DOHH2 (cell line): ENCODE results near the gene HLA-A.

Source experiments
- H3F3A ChIP-seq: fragments of 200-600 bp; sonication (generic), shearing (Covaris generic); 2 replicates; pipeline ENCODE4 v1.6.0; 2016; ENCODE audit warnings: antibody characterized with exemption, mild to moderate bottlenecking; ENCODE audit not compliant: control insufficient read depth, insufficient read depth
- H3K27ac ChIP-seq: fragments of 200-600 bp; sonication (generic); 2 replicates; pipeline ENCODE4 v1.5.1; 2014; ENCODE audit warnings: low read depth, mild to moderate bottlenecking, low read length, moderate library complexity
- H3K27me3 ChIP-seq: fragments of 200-600 bp; sonication (generic); 2 replicates; pipeline ENCODE4 v1.6.1; 2014; ENCODE audit warnings: mild to moderate bottlenecking, low read length, mixed read lengths; ENCODE audit not compliant: control insufficient read depth
- H3K36me3 ChIP-seq: fragments of 200-600 bp; sonication (generic); 2 replicates; pipeline ENCODE4 v1.6.1; 2014; ENCODE audit warnings: mild to moderate bottlenecking, low read length, moderate library complexity, mixed read lengths; ENCODE audit not compliant: control insufficient read depth
- H3K4me1 ChIP-seq: fragments of 200-600 bp; sonication (generic); 2 replicates; pipeline ENCODE4 v1.6.1; 2014; ENCODE audit warnings: mild to moderate bottlenecking, low read length, mixed read lengths; ENCODE audit not compliant: control insufficient read depth
- H3K4me2 ChIP-seq: fragments of 200-600 bp; sonication (generic); 2 replicates; pipeline ENCODE4 v1.6.0; 2014; ENCODE audit warnings: mild to moderate bottlenecking, low read length, moderate library complexity
- H3K4me3 ChIP-seq: fragments of 200-600 bp; sonication (generic); 2 replicates; pipeline ENCODE4 v1.5.1; 2014; ENCODE audit warnings: mild to moderate bottlenecking, low read length, mixed read lengths
- H3K79me2 ChIP-seq: fragments of 200-600 bp; sonication (generic); 2 replicates; pipeline ENCODE4 v1.6.1; 2014; ENCODE audit warnings: mild to moderate bottlenecking, low read length, mixed read lengths; ENCODE audit not compliant: control insufficient read depth
- H3K9me2 ChIP-seq: fragments of 200-600 bp; sonication (generic); replicated peaks from 2 replicates; pipeline ENCODE4 v1.6.1; 2014; ENCODE audit warnings: mild to moderate bottlenecking, low read length, mixed read lengths; ENCODE audit not compliant: control insufficient read depth
- H3K9me3 ChIP-seq: fragments of 200-600 bp; sonication (generic); 2 replicates; pipeline ENCODE4 v1.6.1; 2014; ENCODE audit warnings: antibody characterized with exemption, low read length, mixed read lengths; ENCODE audit not compliant: control insufficient read depth, insufficient read depth
- H4K20me1 ChIP-seq: fragments of 200-600 bp; sonication (generic); 2 replicates; pipeline ENCODE4 v1.6.0; 2014; ENCODE audit warnings: low read depth, mild to moderate bottlenecking, antibody characterized with exemption, low read length, moderate library complexity; ENCODE audit not compliant: control insufficient read depth, insufficient read depth
- CTCF ChIP-seq: fragments of 200-600 bp; sonication (generic); IDR thresholded peaks from one replicate; pipeline ENCODE4 v1.5.1; 2014; ENCODE audit warnings: antibody characterized with exemption, mild to moderate bottlenecking, low read depth, low read length; ENCODE audit not compliant: poor library complexity, severe bottlenecking
- EZH2phosphoT487 ChIP-seq: fragments of 200-600 bp; sonication (generic); IDR thresholded peaks from 2 replicates; pipeline ENCODE4 v1.6.1; 2017; ENCODE audit warnings: borderline replicate concordance, mild to moderate bottlenecking, antibody characterized with exemption, low read length, moderate library complexity, mixed read lengths

Gene HLA-A

DNA sequence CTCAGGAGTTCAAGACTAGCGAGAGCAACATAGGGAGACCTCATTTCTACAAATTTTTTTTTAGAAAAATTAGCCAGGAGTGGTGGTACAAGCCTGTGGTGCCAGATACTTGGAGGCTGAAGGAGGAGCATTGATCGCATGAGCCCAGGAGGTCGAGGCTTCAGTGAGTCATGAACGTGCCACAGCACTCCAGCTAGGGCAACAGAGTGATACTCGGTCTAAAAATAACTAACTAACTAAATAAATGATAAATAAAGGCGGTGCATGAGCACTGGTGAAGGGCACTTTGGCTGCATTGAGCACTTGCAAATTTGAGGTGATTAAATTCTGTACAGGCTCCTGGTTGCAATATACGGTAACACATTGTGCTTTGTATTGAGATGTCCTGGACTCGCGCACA lies 13.5 kb downstream of the HLA-A start:
- Histone ChIP-seq H3K4me3 (no peak overlapping the region), H3K9me3 (no peaks in the 10 kb centered on the region), H3K4me2 (no peak overlapping the region), H3K4me1 (peaks cover 8% of the 10 kb centered on the region), H3K9me2 (no peaks in the 10 kb centered on the region), H3K79me2 (no peaks in the 10 kb centered on the region), H3K36me3 (no peaks in the 10 kb centered on the region), H3K27ac (no peak overlapping the region), H4K20me1 (no peaks in the 10 kb centered on the region), H3F3A (no peaks in the 10 kb centered on the region), H3K27me3 (no peaks in the 10 kb centered on the region)
- TF ChIP-seq CTCF = no peak
- no peak for TF ChIP-seq EZH2phosphoT487

- Histone ChIP-seq H3K9me2 (no peaks in the 10 kb centered on the region), H3K4me2 (no peak overlapping the region), H3F3A (no peaks in the 10 kb centered on the region), H3K27me3 (no peaks in the 10 kb centered on the region), H3K9me3 (no peaks in the 10 kb centered on the region), H4K20me1 (no peaks in the 10 kb centered on the region), H3K79me2 (no peaks in the 10 kb centered on the region), H3K4me3 (no peak overlapping the region), H3K27ac (no peak overlapping the region), H3K4me1 (peaks cover 8% of the 10 kb centered on the region), H3K36me3 (no peaks in the 10 kb centered on the region)
- TF ChIP-seq EZH2phosphoT487 (no peak), CTCF (no peak)
Observed at GRCh38 chr6:29956518-29956917, 14.2 kb downstream of the HLA-A start.

GRCh38 chr6:29958046-29958445 lies 15.7 kb downstream of the HLA-A start:
- H3K9me3 ChIP-seq = no peaks in the 10 kb centered on the region
- H3K4me1 ChIP-seq = peaks cover 8% of the 10 kb centered on the region
- H3K4me2 ChIP-seq = no peak overlapping the region
- no peak overlapping the region for H3K4me3 ChIP-seq
- H3F3A ChIP-seq = no peaks in the 10 kb centered on the region
- no peaks in the 10 kb centered on the region for H3K36me3 ChIP-seq
- no peaks in the 10 kb centered on the region for H3K79me2 ChIP-seq
- no peaks in the 10 kb centered on the region for H3K9me2 ChIP-seq
- no peak overlapping the region for H3K27ac ChIP-seq
- no peaks in the 10 kb centered on the region for H4K20me1 ChIP-seq
- TF ChIP-seq CTCF (no peak), EZH2phosphoT487 (no peak)
- no peaks in the 10 kb centered on the region for H3K27me3 ChIP-seq

DNA sequence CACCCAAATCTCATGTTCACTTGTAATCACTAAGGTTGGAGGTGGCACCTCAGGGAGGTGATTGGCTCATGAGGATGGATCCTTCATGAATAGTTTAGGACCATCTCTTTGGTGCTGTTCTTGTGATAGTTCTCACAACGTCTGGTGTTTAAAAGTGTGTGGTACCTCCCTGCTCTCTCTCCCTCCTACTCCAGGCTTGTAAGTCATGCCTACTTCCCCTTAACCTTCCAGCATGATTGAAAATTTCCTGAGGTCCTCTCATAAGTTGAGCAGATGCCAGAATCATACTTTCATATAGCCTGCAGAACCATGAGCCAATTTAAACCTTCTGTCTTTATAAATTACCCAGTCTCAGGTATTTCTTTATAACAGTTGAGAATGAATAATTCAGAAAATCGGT lies 16.6 kb downstream of the HLA-A start:
- Histone ChIP-seq H3K4me2 (no peak overlapping the region), H4K20me1 (no peaks in the 10 kb centered on the region), H3K4me1 (peaks cover 8% of the 10 kb centered on the region), H3K9me2 (no peaks in the 10 kb centered on the region), H3K27ac (no peak overlapping the region), H3F3A (no peaks in the 10 kb centered on the region), H3K79me2 (no peaks in the 10 kb centered on the region), H3K27me3 (no peaks in the 10 kb centered on the region), H3K4me3 (no peak overlapping the region), H3K36me3 (no peaks in the 10 kb centered on the region), H3K9me3 (no peaks in the 10 kb centered on the region)
- no peak for TF ChIP-seq CTCF
- no peak for TF ChIP-seq EZH2phosphoT487
